IMR-90 (cell line): Measurements from ENCODE around the gene OR10J1.

Source experiments
- BHLHE40 ChIP-seq: fragments of 150-350 bp; IDR thresholded peaks from 2 replicates; pipeline ENCODE4 v1.6.1; 2016; ENCODE audit warnings: mild to moderate bottlenecking, low read depth, low read length
- CEBPB ChIP-seq: IDR thresholded peaks from 2 replicates; pipeline ENCODE4 v1.6.1; 2012; ENCODE audit warnings: low read depth, low read length, improper control_type of control experiment
- CTCF ChIP-seq: conservative IDR thresholded peaks from 2 replicates; pipeline ENCODE4 v1.5.1; 2012; ENCODE audit warnings: mild to moderate bottlenecking, low read depth, low read length, improper control_type of control experiment
- ELK1 ChIP-seq: fragments of 150-350 bp; IDR thresholded peaks from 2 replicates; pipeline ENCODE4 v1.6.1; 2016; ENCODE audit warnings: low read depth, mild to moderate bottlenecking, low read length, moderate library complexity, borderline replicate concordance
- FOS ChIP-seq: fragments of 150-350 bp; IDR thresholded peaks from 2 replicates; pipeline ENCODE4 v1.6.1; 2016; ENCODE audit warnings: low read depth, low read length
- MAFK ChIP-seq: IDR thresholded peaks from 2 replicates; pipeline ENCODE4 v1.6.1; 2012; ENCODE audit warnings: low read depth, low read length, improper control_type of control experiment
- MAZ ChIP-seq: IDR thresholded peaks from 2 replicates; pipeline ENCODE4 v1.6.1; 2012; ENCODE audit warnings: low read depth, mild to moderate bottlenecking, low read length, improper control_type of control experiment, moderate library complexity, borderline replicate concordance
- MXI1 ChIP-seq: IDR thresholded peaks from 2 replicates; pipeline ENCODE4 v1.6.1; 2012; ENCODE audit warnings: low read depth, mild to moderate bottlenecking, low read length, moderate library complexity, borderline replicate concordance
- NFE2L2 ChIP-seq: fragments of 150-350 bp; IDR thresholded peaks from 2 replicates; pipeline ENCODE4 v1.6.1; 2016; ENCODE audit warnings: low read depth, mild to moderate bottlenecking, low read length
- POLR2A ChIP-seq: IDR thresholded peaks from 2 replicates; pipeline ENCODE4 v1.6.1; 2012; ENCODE audit warnings: mild to moderate bottlenecking, low read depth, low read length
- RAD21 ChIP-seq: IDR thresholded peaks from 2 replicates; pipeline ENCODE4 v1.6.1; 2012; ENCODE audit warnings: low read length, improper control_type of control experiment
- RCOR1 ChIP-seq: IDR thresholded peaks from 2 replicates; pipeline ENCODE4 v1.6.1; 2012; ENCODE audit warnings: mild to moderate bottlenecking, low read length, improper control_type of control experiment; ENCODE audit not compliant: insufficient replicate concordance
- RFX5 ChIP-seq: IDR thresholded peaks from 2 replicates; pipeline ENCODE4 v1.8.0; 2012; ENCODE audit warnings: low read depth, mild to moderate bottlenecking, low read length, moderate library complexity
- SMC3 ChIP-seq: fragments of 150-350 bp; IDR thresholded peaks from 2 replicates; pipeline ENCODE4 v1.6.1; 2016; ENCODE audit warnings: low read depth, mild to moderate bottlenecking, antibody characterized with exemption, low read length, moderate library complexity

GRCh38 chr1:159448181-159448580 lies 8.7 kb downstream of the OR10J1 start:
- TF ChIP-seq CTCF (no peak), MAZ (no peak), POLR2A (no peak), CEBPB (no peak), SMC3 (no peak), RCOR1 (no peak), MXI1 (no peak), FOS (no peak), RAD21 (no peak), MAFK (no peak), RFX5 (no peak), ELK1 (no peak), BHLHE40 (no peak), NFE2L2 (no peak)
